ENCODE data around the gene BACE2. TPM values are rescaled to one million over a fixed set of nuclear protein-coding genes. Genes with fewer than 3 reads are reported as not detected.
"Not testable (repeated sequence)": the region's sequence is repeated elsewhere in the genome, so short reads cannot be mapped to it uniquely, and the experiment has no call there.

BACE2 gene
- total RNA-seq, 4 donors from 2014 or later = 59.0 to 89.1 (median 68.1) TPM

- Histone ChIP-seq H3K27ac (no peak overlapping the region), H3K4me1 (no peaks in the 10 kb centered on the region), H3K9me3 (no peaks in the 10 kb centered on the region), H3K27me3 (no peaks in the 10 kb centered on the region), H3K4me3 (replicated peaks in 1 of 3) (no peak overlapping the region), H3K36me3 (peaks cover 0 to 8% of the 10 kb centered on the region in 2 donors)
- intact Hi-C loops (cut with DNase I) = no loop called here
- TF ChIP-seq CTCF (IDR thresholded peaks at IDR 0.05) = no peak
- TF ChIP-seq POLR2A (IDR thresholded peaks at IDR 0.05) = no peak
- WGBS, 2 donors = 85 to 89% methylated on average over 8 of the region's 8 CpGs
- DNase-seq = no peak
Observed at GRCh38 chr21:41241341-41241740, 73.4 kb downstream of the BACE2 start.

GRCh38 chr21:41242238-41242829, 74.4 kb downstream of the BACE2 start:
- no peaks in the 10 kb centered on the region for H3K27me3 ChIP-seq
- H3K4me1 ChIP-seq = no peaks in the 10 kb centered on the region
- WGBS, 2 donors = 79 to 86% methylated on average over 8 of the region's 8 CpGs
- no peak for DNase-seq
- no peaks in the 10 kb centered on the region for H3K9me3 ChIP-seq
- H3K36me3 ChIP-seq = peaks cover 0 to 8% of the 10 kb centered on the region in 2 donors
- H3K27ac ChIP-seq = no peak overlapping the region
- TF ChIP-seq CTCF (IDR thresholded peaks at IDR 0.05) (no peak), POLR2A (IDR thresholded peaks at IDR 0.05) (no peak)
- H3K4me3 ChIP-seq (replicated peaks in 1 of 3) = no peak overlapping the region
- intact Hi-C loops (cut with DNase I) = no loop called here

- intact Hi-C loops (cut with DNase I) = no loop called here
- peaks cover 0 to 1% of the 10 kb centered on the region in 2 donors for H3K36me3 ChIP-seq
- no peaks in the 10 kb centered on the region for H3K27me3 ChIP-seq
- WGBS, 2 donors = 94 to 98% methylated on average over 7 of the region's 7 CpGs
- no peak overlapping the region for H3K27ac ChIP-seq
- no peak for DNase-seq
- H3K9me3 ChIP-seq = no peaks in the 10 kb centered on the region
- no peaks in the 10 kb centered on the region for H3K4me1 ChIP-seq
- H3K4me3 ChIP-seq (replicated peaks in 1 of 3) = no peak overlapping the region
- TF ChIP-seq CTCF (IDR thresholded peaks at IDR 0.05) (no peak), POLR2A (IDR thresholded peaks at IDR 0.05) (no peak)
Observed at GRCh38 chr21:41243107-41243506, 75.1 kb downstream of the BACE2 start.

- intact Hi-C loops (cut with DNase I); DNase-seq; H3K36me3 ChIP-seq; H3K4me3 ChIP-seq (replicated peaks in 1 of 3); H3K9me3 ChIP-seq; H3K27me3 ChIP-seq; H3K4me1 ChIP-seq; H3K27ac ChIP-seq: not testable (repeated sequence)
- 90 to 93% methylated on average over 8 of the region's 8 CpGs for WGBS, 2 donors
Observed at GRCh38 chr21:41244266-41244880, 76.4 kb downstream of the BACE2 start.

- Histone ChIP-seq H3K27ac (no peak overlapping the region), H3K4me1 (no peaks in the 10 kb centered on the region), H3K27me3 (no peaks in the 10 kb centered on the region), H3K36me3 (no peaks in the 10 kb centered on the region), H3K4me3 (replicated peaks in 1 of 3) (no peak overlapping the region), H3K9me3 (no peaks in the 10 kb centered on the region)
- TF ChIP-seq CTCF (IDR thresholded peaks at IDR 0.05) = no peak
- no peak for TF ChIP-seq POLR2A (IDR thresholded peaks at IDR 0.05)
- 91 to 96% methylated on average over 20 of the region's 20 CpGs for WGBS, 2 donors
- intact Hi-C loops (cut with DNase I) = no loop called here
- DNase-seq = no peak
Observed at GRCh38 chr21:41245509-41246135, 77.7 kb downstream of the BACE2 start.

Data from thyroid gland (tissue), 4 donors.